GM12878 (cell line): ENCODE measurements around the gene MROH9. TPM values are rescaled to one million over a fixed set of nuclear protein-coding genes. Genes with fewer than 3 reads are reported as not detected.

Experiments
- ATAC-seq: fragments of 200-7000 bp; cut with Tn5 transposase; 3 replicates; pipeline ENCODE4 v1.9.1; 2020; ENCODE audit warnings: mild to moderate bottlenecking, moderate library complexity
- BruUV-seq: library from RNA; stranded (reverse); fragments of 400-500 nt; replicated peaks from 2 replicates; lab custom pipeline; 2021; lab: Mats Ljungman, UMichigan
- CTCF ChIA-PET: fragments of 300-600 bp; sonication (Branson Sonifier 250); formaldehyde crosslinking; extraction: SDS; loops from one replicate; lab custom pipeline; 2021; ENCODE audit warnings: inconsistent platforms; lab: Yijun Ruan, JAX
- POLR2A ChIA-PET: fragments of 350-600 bp; formaldehyde crosslinking; extraction: SDS; loops from one replicate; lab custom pipeline; 2021; ENCODE audit warnings: inconsistent platforms; lab: Charles Lee
- RAD21 ChIA-PET: fragments of 300-600 bp; sonication (Branson Sonifier 250); formaldehyde crosslinking; loops from one replicate; lab custom pipeline; 2023; ENCODE audit warnings: antibody characterized with exemption; ENCODE audit not compliant: unreplicated experiment; lab: Charles Lee
- SMC1A ChIA-PET: fragments of 300-600 bp; sonication (Branson Sonifier 250); formaldehyde crosslinking; loops from one replicate; lab custom pipeline; 2023; ENCODE audit not compliant: unreplicated experiment, uncharacterized antibody; lab: Charles Lee
- DNase-seq: peaks from one replicate; pipeline ENCODE4 v3.0.0-alpha.2; 2011; ENCODE audit warnings: low read depth, low spot score
- FAIRE-seq: peaks from 3 replicates; lab custom pipeline; 2011; peaks lifted over from hg19 to GRCh38; lab: Jason Lieb, UNC
- H2AFZ ChIP-seq: 2 replicates; pipeline ENCODE4 v1.6.0; 2011; ENCODE audit warnings: low read depth, low read length, control low read depth; ENCODE audit not compliant: control insufficient read depth
- H3K27ac ChIP-seq: 2 replicates; pipeline ENCODE4 v1.5.1; 2011; ENCODE audit warnings: control low read depth; ENCODE audit not compliant: control insufficient read depth, insufficient read depth
- H3K27me3 ChIP-seq, 2 experiments: replicated peaks in 1 of 2; 2 replicates each; pipeline versions ENCODE4 v1.6.0 to v1.6.1; 2011; ENCODE audit warnings: low read length in 1 of 2; ENCODE audit not compliant: control insufficient read depth in 2 of 2, insufficient read depth in 2 of 2
- H3K36me3 ChIP-seq, 2 experiments: 2 replicates each; pipeline ENCODE4 v1.5.1; 2011; ENCODE audit warnings: low read length in 1 of 2; ENCODE audit not compliant: control insufficient read depth in 2 of 2, insufficient read depth in 2 of 2
- H3K4me1 ChIP-seq: 2 replicates; pipeline ENCODE4 v1.6.1; 2011; ENCODE audit warnings: mild to moderate bottlenecking, low read length, moderate library complexity, mixed read lengths; ENCODE audit not compliant: control insufficient read depth, insufficient read depth
- H3K4me2 ChIP-seq: 2 replicates; pipeline ENCODE4 v1.6.0; 2011; ENCODE audit warnings: control low read depth; ENCODE audit not compliant: control insufficient read depth, insufficient read depth
- H3K4me3 ChIP-seq: fragments of 200-600 bp; sonication (generic); 2 replicates; pipeline ENCODE4 v1.5.1; 2016
- H3K79me2 ChIP-seq: 2 replicates; pipeline ENCODE4 v1.6.0; 2011; ENCODE audit warnings: low read length; ENCODE audit not compliant: control insufficient read depth, insufficient read depth
- H3K9ac ChIP-seq: 2 replicates; pipeline ENCODE4 v1.8.0; 2011; ENCODE audit warnings: low read length, control low read depth, mixed read lengths; ENCODE audit not compliant: control insufficient read depth, insufficient read depth
- H3K9me3 ChIP-seq: replicated peaks from 3 replicates; pipeline ENCODE4 v1.5.1; 2011; ENCODE audit warnings: mild to moderate bottlenecking, low read length; ENCODE audit not compliant: control insufficient read depth, insufficient read depth
- H4K20me1 ChIP-seq: 2 replicates; pipeline ENCODE4 v1.6.0; 2011; ENCODE audit not compliant: control insufficient read depth, insufficient read depth
- ESRRA ChIP-seq: IDR thresholded peaks from 2 replicates; pipeline ENCODE4 v1.6.1; 2012; ENCODE audit warnings: mild to moderate bottlenecking, low read length, improper control_type of control experiment
- JUND ChIP-seq: IDR thresholded peaks from 2 replicates; pipeline ENCODE4 v1.6.1; 2012; ENCODE audit warnings: low read depth, mild to moderate bottlenecking, low read length, improper control_type of control experiment, moderate library complexity
- WGBS: methylation state at CpG from one replicate; pipeline ENCODE4 v1.1.6; 2016; ENCODE audit warnings: low lambda C conversion rate; ENCODE audit not compliant: insufficient replicate concordance, insufficient coverage; ENCODE audit errors: missing lambda C conversion rate; 5-methylcytosine and 5-hydroxymethylcytosine counted together
- in situ Hi-C: fragments of 300-500 bp; cut with MboI; formaldehyde crosslinking; loops from 9 replicates; pipeline ENCODE4 v1.14.3; 2018; ENCODE audit warnings: mixed read lengths
- intact Hi-C: fragments of 100-400 bp; cut with micrococcal nuclease; formaldehyde crosslinking; loops from one replicate; pipeline ENCODE4 v1.14.2; 2022; ENCODE audit not compliant: unreplicated experiment
- polyA plus RNA-seq, 11 experiments: library from polyadenylated mRNA; depleted of rRNA in 4 of 11; unstranded in 6 of 11; stranded (reverse) in 5 of 11; fragments of >200 nt; fragmentation: Nextera tagmentation in 4 of 11; fragmentation: Illumina TruSeq in 1 of 11; extraction: Ambion mirVana in 4 of 11; extraction: Trizol in 1 of 11; gene quantifications; 1 replicate in 1 of 11; 2 replicates in 10 of 11; pipeline versions ENCODE4 v1.2.1 to v1.2.3, GENCODE V29; 2011 to 2016; ENCODE audit warnings: inconsistent platforms in 2 of 11, missing spikeins in 2 of 11, low read depth in 1 of 11
- total RNA-seq, 4 experiments: library from RNA; depleted of rRNA in 3 of 4; stranded (reverse); fragments of >200 nt in 3 of 4; fragmentation: Illumina TruSeq in 1 of 4; extraction: Trizol in 1 of 4; gene quantifications; 2 replicates each; pipeline versions ENCODE4 v1.2.1 to v1.2.3, GENCODE V29; 2013 to 2021
- TF ChIP-seq, protein P1 (sequence below), 3 experiments: IDR thresholded peaks in 2 of 3; conservative IDR thresholded peaks in 1 of 3; 2 replicates each; pipeline ENCODE4 v1.5.1; 2011; ENCODE audit warnings: low read depth in 3 of 3, low read length in 3 of 3, mild to moderate bottlenecking in 3 of 3, control low read depth in 2 of 3, moderate library complexity in 2 of 3, inconsistent platforms in 1 of 3, mixed read lengths in 1 of 3; ENCODE audit not compliant: control insufficient read depth in 2 of 3, insufficient read depth in 1 of 3; ENCODE audit errors: extremely low read depth in 1 of 3

MROH9 gene
- total and polyA plus RNA-seq, 10 of the 15 experiments (the other 5 are each of a cell fraction or from before 2014, with no cell fraction given) = not detected

DNA sequence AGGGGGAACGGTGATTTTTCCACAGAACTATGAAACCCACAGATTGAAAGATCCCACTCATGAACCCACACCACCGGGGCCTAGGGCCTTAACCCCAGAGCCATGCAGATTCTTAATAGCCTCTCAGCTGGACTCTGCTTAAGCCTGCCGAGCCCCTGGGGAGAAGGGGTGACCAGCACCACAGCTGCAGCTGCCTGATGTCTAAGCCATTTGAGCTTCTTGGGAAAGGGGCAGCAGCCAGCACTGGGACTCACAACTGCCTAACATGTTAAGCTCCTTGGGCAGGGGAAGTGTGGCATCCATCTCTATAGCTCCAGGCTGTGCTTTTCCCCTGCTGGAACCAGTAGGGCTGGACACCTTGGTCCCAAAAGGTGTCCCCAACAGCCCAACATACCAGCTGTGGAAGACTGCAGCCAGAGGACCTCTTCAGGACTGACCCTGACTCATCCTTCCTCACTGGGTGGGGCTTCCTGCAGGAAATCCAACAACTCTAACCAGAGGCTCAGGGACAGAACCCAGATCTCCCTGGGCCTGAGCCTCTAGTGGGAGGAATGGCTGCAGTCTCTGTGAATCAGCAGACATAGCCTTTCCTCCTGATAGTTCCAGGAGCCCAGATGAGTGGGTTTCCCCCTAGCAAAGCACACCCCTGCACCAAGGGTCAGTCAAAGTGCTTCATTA, 120.8 kb downstream of the MROH9 start:
- Histone ChIP-seq H3K9me3 (no peaks in the 10 kb centered on the region), H2AFZ (no peak overlapping the region), H3K27me3 (no peaks in the 10 kb centered on the region), H3K4me1 (no peaks in the 10 kb centered on the region), H3K9ac (no peak overlapping the region), H3K27ac (no peak overlapping the region), H3K36me3 (no peaks in the 10 kb centered on the region), H3K4me2 (no peak overlapping the region), H4K20me1 (no peaks in the 10 kb centered on the region), H3K4me3 (no peak overlapping the region), H3K79me2 (no peaks in the 10 kb centered on the region)
- WGBS = 0% methylated on average over 3 of the region's 3 CpGs
- no peak for ATAC-seq
- FAIRE-seq = no peak
- ChIA-PET POLR2A (no interaction called here), RAD21 (no interaction called here), CTCF (no interaction called here), SMC1A (no interaction called here)
- in situ Hi-C loops = no loop called here
- intact Hi-C loops = no loop called here
- TF ChIP-seq, protein P1, sequence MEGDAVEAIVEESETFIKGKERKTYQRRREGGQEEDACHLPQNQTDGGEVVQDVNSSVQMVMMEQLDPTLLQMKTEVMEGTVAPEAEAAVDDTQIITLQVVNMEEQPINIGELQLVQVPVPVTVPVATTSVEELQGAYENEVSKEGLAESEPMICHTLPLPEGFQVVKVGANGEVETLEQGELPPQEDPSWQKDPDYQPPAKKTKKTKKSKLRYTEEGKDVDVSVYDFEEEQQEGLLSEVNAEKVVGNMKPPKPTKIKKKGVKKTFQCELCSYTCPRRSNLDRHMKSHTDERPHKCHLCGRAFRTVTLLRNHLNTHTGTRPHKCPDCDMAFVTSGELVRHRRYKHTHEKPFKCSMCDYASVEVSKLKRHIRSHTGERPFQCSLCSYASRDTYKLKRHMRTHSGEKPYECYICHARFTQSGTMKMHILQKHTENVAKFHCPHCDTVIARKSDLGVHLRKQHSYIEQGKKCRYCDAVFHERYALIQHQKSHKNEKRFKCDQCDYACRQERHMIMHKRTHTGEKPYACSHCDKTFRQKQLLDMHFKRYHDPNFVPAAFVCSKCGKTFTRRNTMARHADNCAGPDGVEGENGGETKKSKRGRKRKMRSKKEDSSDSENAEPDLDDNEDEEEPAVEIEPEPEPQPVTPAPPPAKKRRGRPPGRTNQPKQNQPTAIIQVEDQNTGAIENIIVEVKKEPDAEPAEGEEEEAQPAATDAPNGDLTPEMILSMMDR (IDR thresholded peaks at IDR 0.05 in 2 of 3, conservative IDR thresholded peaks at IDR 0.05 in 1 of 3; ENCODE audit: control insufficient read depth in 2 of 3, extremely low read depth in 1 of 3, insufficient read depth in 1 of 3, low read depth in 3 of 3, low read length in 3 of 3) = no peak
- no peak for TF ChIP-seq JUND
- TF ChIP-seq ESRRA = no peak
- BruUV-seq = no TSS peak
- DNase-seq = no peak
